Measurements from ENCODE around the gene GLYR1.

Gene GLYR1

DNA sequence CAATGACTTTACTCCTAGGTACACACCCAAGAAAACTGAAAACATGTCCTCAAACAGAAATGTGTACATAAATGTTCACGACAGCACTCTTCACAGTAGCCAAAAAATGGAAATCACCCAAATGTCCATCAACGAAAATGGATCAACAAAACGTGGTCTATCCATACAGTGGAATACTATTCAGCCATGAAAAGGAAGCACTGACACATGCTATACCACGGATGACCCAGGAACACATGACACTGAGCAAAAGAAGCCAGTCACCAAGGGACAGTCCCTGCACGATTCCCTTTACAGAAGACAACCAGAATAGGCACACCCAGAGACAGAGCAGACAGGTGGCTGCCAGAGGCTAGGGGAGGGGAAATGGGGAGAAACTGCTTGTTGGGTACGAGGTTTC lies 91.4 kb downstream of the GLYR1 start:
- no peak for DNase-seq

DNA sequence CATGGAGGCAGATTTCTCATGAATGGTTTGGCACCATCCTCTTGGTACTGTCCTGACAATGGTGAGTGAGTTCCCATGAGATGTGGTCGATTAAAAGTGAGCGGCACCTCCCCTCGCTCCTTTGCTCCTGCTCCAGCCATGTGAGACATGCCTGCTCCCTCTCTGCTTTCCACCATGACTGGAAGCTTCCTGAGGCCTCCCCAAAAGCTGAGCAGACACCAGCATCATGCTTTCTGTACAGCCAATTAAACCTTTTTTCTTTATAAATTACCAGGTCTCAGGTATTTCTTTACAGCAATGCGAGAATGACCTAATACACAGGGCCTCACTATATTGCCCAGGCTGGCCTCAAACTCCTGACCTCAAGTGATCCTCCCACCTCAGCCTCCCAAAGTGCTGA lies 92.2 kb downstream of the GLYR1 start:
- no peak for DNase-seq

- no peak for DNase-seq
Observed at GRCh38 chr16:4753227-4753626, 93.9 kb downstream of the GLYR1 start.

Measured in femur (tissue), 1 donor.